ENCODE results near the gene ARHGAP8. TPM values are rescaled to one million over a fixed set of nuclear protein-coding genes. Genes with fewer than 3 reads are reported as not detected.

ARHGAP8 gene
- total RNA-seq, 3 donors from 2014 or later (not counting 1 experiment from before 2014, with no cell fraction given) = 23.6 to 32.6 (median 26.5) TPM

DNA sequence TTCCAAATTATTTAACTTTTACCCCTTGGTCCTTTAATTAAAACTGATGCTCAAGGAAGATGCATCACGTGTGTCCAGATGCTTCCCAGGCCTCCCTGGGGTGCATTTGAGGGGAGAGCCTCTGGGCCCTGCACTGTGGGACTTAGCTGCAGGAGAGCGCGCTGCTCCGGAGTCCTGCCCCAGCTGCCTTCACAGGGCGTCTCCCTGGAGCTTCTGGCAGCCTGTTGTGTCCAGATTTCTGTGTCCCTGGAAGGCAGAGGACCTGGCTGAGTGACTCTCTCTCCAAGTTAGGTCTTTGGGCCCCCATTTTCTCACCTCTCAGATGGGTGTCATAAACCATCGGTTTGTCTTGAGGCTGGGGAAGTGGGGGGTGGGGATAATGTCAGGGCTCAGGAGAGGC lies 3.0 kb downstream of the ARHGAP8 start:
- H3K4me1 ChIP-seq (ENCODE audit: control insufficient read depth, insufficient read depth, low read length) = peaks cover 11% of the 10 kb centered on the region
- H3K4me3 ChIP-seq (ENCODE audit: low read length) = no peak overlapping the region
- intact Hi-C loops (cut with micrococcal nuclease) = no loop called here
- no peaks in the 10 kb centered on the region for H3K9me3 ChIP-seq (ENCODE audit: control insufficient read depth, insufficient read depth, low read length)
- no peaks in the 10 kb centered on the region for H3K36me3 ChIP-seq (ENCODE audit: control insufficient read depth, insufficient read depth, low read length)
- DNase-seq (no peak), ATAC-seq (no peak)
- Mint-ChIP-seq H3K27me3 (ENCODE audit: low read depth in 2 of 2) (peaks cover 0 to 13% of the 10 kb centered on the region in 2 donors), H3K36me3 (no peaks in the 10 kb centered on the region), H3K4me1 (peaks cover 0 to 4% of the 10 kb centered on the region in 2 donors), H3K9me3 (no peaks in the 10 kb centered on the region), H3K27ac (no peak overlapping the region), H3K4me3 (no peak overlapping the region)
- no peak overlapping the region for H3K27ac ChIP-seq (ENCODE audit: low read length)
- TF ChIP-seq, protein P1, sequence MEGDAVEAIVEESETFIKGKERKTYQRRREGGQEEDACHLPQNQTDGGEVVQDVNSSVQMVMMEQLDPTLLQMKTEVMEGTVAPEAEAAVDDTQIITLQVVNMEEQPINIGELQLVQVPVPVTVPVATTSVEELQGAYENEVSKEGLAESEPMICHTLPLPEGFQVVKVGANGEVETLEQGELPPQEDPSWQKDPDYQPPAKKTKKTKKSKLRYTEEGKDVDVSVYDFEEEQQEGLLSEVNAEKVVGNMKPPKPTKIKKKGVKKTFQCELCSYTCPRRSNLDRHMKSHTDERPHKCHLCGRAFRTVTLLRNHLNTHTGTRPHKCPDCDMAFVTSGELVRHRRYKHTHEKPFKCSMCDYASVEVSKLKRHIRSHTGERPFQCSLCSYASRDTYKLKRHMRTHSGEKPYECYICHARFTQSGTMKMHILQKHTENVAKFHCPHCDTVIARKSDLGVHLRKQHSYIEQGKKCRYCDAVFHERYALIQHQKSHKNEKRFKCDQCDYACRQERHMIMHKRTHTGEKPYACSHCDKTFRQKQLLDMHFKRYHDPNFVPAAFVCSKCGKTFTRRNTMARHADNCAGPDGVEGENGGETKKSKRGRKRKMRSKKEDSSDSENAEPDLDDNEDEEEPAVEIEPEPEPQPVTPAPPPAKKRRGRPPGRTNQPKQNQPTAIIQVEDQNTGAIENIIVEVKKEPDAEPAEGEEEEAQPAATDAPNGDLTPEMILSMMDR (IDR thresholded peaks at IDR 0.05) = no peak
- 61% methylated on average over 6 of the region's 6 CpGs for WGBS (ENCODE audit: insufficient coverage)
- H3K27me3 ChIP-seq (ENCODE audit: control insufficient read depth, insufficient read depth, low read length) = peaks cover 16% of the 10 kb centered on the region

DNA sequence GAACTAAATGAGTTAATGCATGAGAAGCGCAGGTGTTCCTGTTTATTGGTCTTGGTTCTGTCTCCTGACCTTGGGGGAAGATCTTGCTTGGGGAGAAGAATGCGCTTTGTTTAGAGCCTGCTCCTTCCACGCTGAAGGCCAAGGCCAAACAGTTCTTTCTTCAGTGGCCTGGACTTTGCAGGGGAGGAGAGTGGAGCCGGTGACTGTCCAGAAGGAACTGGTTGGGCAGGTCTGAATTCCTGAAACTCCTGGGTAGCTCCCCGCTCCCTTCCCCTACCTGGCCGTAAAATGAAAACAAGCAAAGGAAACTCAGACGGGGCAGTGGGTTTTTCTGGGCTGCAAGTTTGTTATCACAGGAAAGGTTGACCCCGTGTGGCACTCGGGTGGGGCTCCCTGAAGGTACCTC lies 3.6 kb downstream of the ARHGAP8 start:
- H3K27ac ChIP-seq (ENCODE audit: low read length) = no peak overlapping the region
- Mint-ChIP-seq H3K9me3 (no peaks in the 10 kb centered on the region), H3K27ac (no peak overlapping the region), H3K4me1 (peaks cover 0 to 4% of the 10 kb centered on the region in 2 donors), H3K4me3 (no peak overlapping the region), H3K27me3 (ENCODE audit: low read depth in 2 of 2) (peaks cover 0 to 13% of the 10 kb centered on the region in 2 donors), H3K36me3 (no peaks in the 10 kb centered on the region)
- no peaks in the 10 kb centered on the region for H3K36me3 ChIP-seq (ENCODE audit: control insufficient read depth, insufficient read depth, low read length)
- intact Hi-C loops (cut with micrococcal nuclease) = no loop called here
- H3K9me3 ChIP-seq (ENCODE audit: control insufficient read depth, insufficient read depth, low read length) = no peaks in the 10 kb centered on the region
- 60% methylated on average over 9 of the region's 9 CpGs for WGBS (ENCODE audit: insufficient coverage)
- H3K4me3 ChIP-seq (ENCODE audit: low read length) = no peak overlapping the region
- DNase-seq = no peak
- peaks cover 11% of the 10 kb centered on the region for H3K4me1 ChIP-seq (ENCODE audit: control insufficient read depth, insufficient read depth, low read length)
- TF ChIP-seq, protein P1 (IDR thresholded peaks at IDR 0.05) = no peak
- no peak for ATAC-seq
- peaks cover 13% of the 10 kb centered on the region for H3K27me3 ChIP-seq (ENCODE audit: control insufficient read depth, insufficient read depth, low read length)

DNA sequence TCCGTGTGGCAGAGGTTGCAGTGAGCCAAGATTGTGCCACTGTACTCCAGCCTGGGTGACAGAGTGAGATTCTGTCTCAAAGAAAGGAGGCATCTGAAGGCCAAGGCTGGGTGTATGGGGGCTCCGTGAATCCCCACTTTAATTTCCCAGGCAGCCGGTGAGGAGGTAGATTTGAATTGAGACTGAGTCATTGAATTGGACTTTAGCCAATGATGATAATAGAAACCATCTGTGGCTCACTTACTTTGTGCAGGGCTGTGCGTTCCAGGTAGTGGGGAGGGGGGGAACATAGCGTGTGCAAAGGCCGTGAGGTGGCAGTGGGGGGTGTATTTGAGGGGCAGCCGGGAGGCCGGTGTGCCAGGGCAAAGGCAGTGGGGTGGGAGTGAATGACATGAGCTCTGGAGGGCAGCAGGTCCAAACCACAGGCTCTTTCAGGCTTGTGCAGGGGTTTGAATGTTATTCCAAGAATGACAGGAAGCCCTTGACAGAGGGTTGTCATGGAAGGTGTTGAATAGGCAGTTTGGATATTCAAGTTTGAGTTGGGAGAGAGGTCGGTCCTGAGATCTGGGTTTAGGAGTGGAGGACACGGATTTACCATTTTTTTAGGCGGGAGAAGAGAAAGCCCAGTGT lies 6.1 kb downstream of the ARHGAP8 start:
- Mint-ChIP-seq H3K36me3 (no peaks in the 10 kb centered on the region), H3K9me3 (no peaks in the 10 kb centered on the region), H3K4me1 (no peaks in the 10 kb centered on the region), H3K27ac (no peak overlapping the region), H3K27me3 (ENCODE audit: low read depth in 2 of 2) (peaks cover 0 to 5% of the 10 kb centered on the region in 2 donors), H3K4me3 (no peak overlapping the region)
- Histone ChIP-seq H3K4me1 (ENCODE audit: control insufficient read depth, insufficient read depth, low read length) (no peaks in the 10 kb centered on the region), H3K27me3 (ENCODE audit: control insufficient read depth, insufficient read depth, low read length) (peaks cover 7% of the 10 kb centered on the region), H3K27ac (ENCODE audit: low read length) (no peak overlapping the region), H3K9me3 (ENCODE audit: control insufficient read depth, insufficient read depth, low read length) (no peaks in the 10 kb centered on the region), H3K36me3 (ENCODE audit: control insufficient read depth, insufficient read depth, low read length) (no peaks in the 10 kb centered on the region), H3K4me3 (ENCODE audit: low read length) (no peak overlapping the region)
- ATAC-seq (no peak), DNase-seq (no peak)
- intact Hi-C loops (cut with micrococcal nuclease) = no loop called here
- WGBS (ENCODE audit: insufficient coverage) = 87% methylated on average over 11 of the region's 11 CpGs
- TF ChIP-seq, protein P1 (IDR thresholded peaks at IDR 0.05) = no peak

GRCh38 chr22:44759001-44759400 lies 6.6 kb downstream of the ARHGAP8 start:
- DNase-seq = no peak
- WGBS (ENCODE audit: insufficient coverage) = 83% methylated on average over 6 of the region's 6 CpGs
- no peak for ATAC-seq
- Mint-ChIP-seq H3K27ac (no peak overlapping the region), H3K36me3 (no peaks in the 10 kb centered on the region), H3K4me3 (no peak overlapping the region), H3K4me1 (no peaks in the 10 kb centered on the region), H3K9me3 (no peaks in the 10 kb centered on the region), H3K27me3 (ENCODE audit: low read depth in 2 of 2) (peaks cover 0 to 2% of the 10 kb centered on the region in 2 donors)
- H3K36me3 ChIP-seq (ENCODE audit: control insufficient read depth, insufficient read depth, low read length) = no peaks in the 10 kb centered on the region
- peaks cover 4% of the 10 kb centered on the region for H3K27me3 ChIP-seq (ENCODE audit: control insufficient read depth, insufficient read depth, low read length)
- TF ChIP-seq, protein P1 (IDR thresholded peaks at IDR 0.05) = no peak
- H3K27ac ChIP-seq (ENCODE audit: low read length) = no peak overlapping the region
- intact Hi-C loops (cut with micrococcal nuclease) = no loop called here
- no peak overlapping the region for H3K4me3 ChIP-seq (ENCODE audit: low read length)
- H3K4me1 ChIP-seq (ENCODE audit: control insufficient read depth, insufficient read depth, low read length) = no peaks in the 10 kb centered on the region
- no peaks in the 10 kb centered on the region for H3K9me3 ChIP-seq (ENCODE audit: control insufficient read depth, insufficient read depth, low read length)

Data from natural killer cell (primary cell).